AG04449 (cell line): ENCODE measurements around the gene HIVEP3.

ENCODE experiments used
- CTCF ChIA-PET: fragments of 350-600 bp; formaldehyde crosslinking; extraction: SDS; loops from one replicate; lab custom pipeline; 2021; ENCODE audit warnings: antibody characterized with exemption; lab: Yijun Ruan, JAX
- POLR2A ChIA-PET: fragments of 400-600, 350-600 bp; formaldehyde crosslinking; extraction: SDS; loops from one replicate; lab custom pipeline; 2020; ENCODE audit warnings: antibody characterized with exemption, inconsistent platforms; lab: Yijun Ruan, JAX
- DNase-seq: peaks from one replicate; pipeline ENCODE4 v3.0.0-alpha.2; 2010; ENCODE audit warnings: low read depth, low spot score
- H3K4me3 ChIP-seq: 2 replicates; pipeline ENCODE4 v1.5.1; 2011; ENCODE audit warnings: low read depth, mild to moderate bottlenecking, control low read depth, low read length
- CTCF ChIP-seq: IDR thresholded peaks from one replicate; pipeline ENCODE4 v1.5.1; 2011; ENCODE audit warnings: mild to moderate bottlenecking, moderate library complexity, low read length, control low read depth, inconsistent platforms; ENCODE audit not compliant: insufficient read depth; ENCODE audit errors: missing control alignments

Gene HIVEP3

GRCh38 chr1:41844781-41845272 lies 73.9 kb downstream of the HIVEP3 start:
- CTCF ChIA-PET, result no interaction called here
- POLR2A ChIA-PET, result no interaction called here
- DNase-seq, result no peak
- TF ChIP-seq CTCF, result no peak
- H3K4me3 ChIP-seq, result no peak overlapping the region

GRCh38 chr1:41844255-41844654 lies 74.5 kb downstream of the HIVEP3 start:
- TF ChIP-seq CTCF, result no peak
- CTCF ChIA-PET, result no interaction called here
- no peak overlapping the region for H3K4me3 ChIP-seq
- POLR2A ChIA-PET, result no interaction called here
- no peak for DNase-seq

GRCh38 chr1:41842993-41843755 lies 75.5 kb downstream of the HIVEP3 start:
- CTCF ChIA-PET, result interaction anchor here (0.8 kb wide), 3 partner anchors 10 to 31 kb away, joined by 4 to 5 read pairs (median 4); no protein-coding TSS in a partner anchor

GRCh38 chr1:41842326-41842725 lies 76.4 kb downstream of the HIVEP3 start:
- ChIA-PET CTCF (interaction anchor here (0.8 kb wide), 3 partner anchors 9 to 30 kb away, joined by 4 to 5 read pairs (median 4); no protein-coding TSS in a partner anchor), POLR2A (interaction anchor here (1.0 kb wide), 1 partner anchor 29 kb away, joined by 3 read pairs; no protein-coding TSS in a partner anchor)
- DNase-seq, result no peak
- TF ChIP-seq CTCF, result no peak
- H3K4me3 ChIP-seq, result no peak overlapping the region

More at GRCh38 chr1:41842993-41843755, 75.5 kb downstream of the HIVEP3 start:
- DNase-seq, result no peak
- no peak for TF ChIP-seq CTCF
- POLR2A ChIA-PET, result interaction anchor here (0.6 to 1.0 kb wide), 2 partner anchors 30 to 1910 kb away, joined by 3 read pairs; no protein-coding TSS in a partner anchor
- H3K4me3 ChIP-seq, result no peak overlapping the region

- ChIA-PET CTCF (no interaction called here), POLR2A (no interaction called here)
- no peak for DNase-seq
These were observed 78.0 kb downstream of the HIVEP3 start for GRCh38 chr1:41840592-41841246.

More at GRCh38 chr1:41840592-41841246, 78.0 kb downstream of the HIVEP3 start:
- no peak overlapping the region for H3K4me3 ChIP-seq
- TF ChIP-seq CTCF, result no peak
